Mesodermal cell (in vitro differentiated cells): ENCODE data around the gene TAF3.

Experiments used
- H3K27ac ChIP-seq: 2 replicates; pipeline ENCODE4 v1.7.0; 2013; ENCODE audit warnings: mild to moderate bottlenecking, low read depth, low read length, moderate library complexity; ENCODE audit not compliant: severe bottlenecking
- H3K36me3 ChIP-seq: 2 replicates; pipeline ENCODE4 v1.7.1; 2013; ENCODE audit warnings: mild to moderate bottlenecking, low read length, moderate library complexity; ENCODE audit not compliant: control insufficient read depth, insufficient read depth
- H3K4me1 ChIP-seq: one replicate; pipeline ENCODE4 v1.7.1; 2013; ENCODE audit warnings: mild to moderate bottlenecking, low read length; ENCODE audit not compliant: insufficient read depth, control insufficient read depth, poor library complexity, severe bottlenecking
- H3K4me3 ChIP-seq: 2 replicates; pipeline ENCODE4 v1.7.0; 2013; ENCODE audit warnings: low read length, control low read depth, mild to moderate bottlenecking; ENCODE audit not compliant: insufficient read depth, poor library complexity, severe bottlenecking; ENCODE audit errors: extremely low read depth
- H3K9me3 ChIP-seq: 2 replicates; pipeline ENCODE4 v1.7.1; 2013; ENCODE audit warnings: mild to moderate bottlenecking, low read length, moderate library complexity; ENCODE audit not compliant: control insufficient read depth
- WGBS, 2 experiments: methylation state at CpG; one replicate each; pipeline ENCODE4 v1.1.5; 2013; ENCODE audit warnings: missing lambda C conversion rate in 2 of 2; ENCODE audit not compliant: insufficient coverage in 2 of 2; 5-methylcytosine and 5-hydroxymethylcytosine counted together

The TAF3 gene

GRCh38 chr10:8060010-8060703 lies 241.9 kb downstream of the TAF3 start:
- Histone ChIP-seq H3K4me3 (peak overlapping the region; percentile 12), H3K36me3 (peaks cover 69% of the 10 kb centered on the region), H3K9me3 (no peaks in the 10 kb centered on the region), H3K4me1 (peaks cover 62% of the 10 kb centered on the region), H3K27ac (peak overlapping the region; percentile 54)
- WGBS, 2 experiments: 24 to 38% methylated on average over 7 to 9 of the region's 15 CpGs

GRCh38 chr10:8060704-8061121 lies 242.4 kb downstream of the TAF3 start:
- peak overlapping the region; percentile 12 for H3K4me3 ChIP-seq

DNA sequence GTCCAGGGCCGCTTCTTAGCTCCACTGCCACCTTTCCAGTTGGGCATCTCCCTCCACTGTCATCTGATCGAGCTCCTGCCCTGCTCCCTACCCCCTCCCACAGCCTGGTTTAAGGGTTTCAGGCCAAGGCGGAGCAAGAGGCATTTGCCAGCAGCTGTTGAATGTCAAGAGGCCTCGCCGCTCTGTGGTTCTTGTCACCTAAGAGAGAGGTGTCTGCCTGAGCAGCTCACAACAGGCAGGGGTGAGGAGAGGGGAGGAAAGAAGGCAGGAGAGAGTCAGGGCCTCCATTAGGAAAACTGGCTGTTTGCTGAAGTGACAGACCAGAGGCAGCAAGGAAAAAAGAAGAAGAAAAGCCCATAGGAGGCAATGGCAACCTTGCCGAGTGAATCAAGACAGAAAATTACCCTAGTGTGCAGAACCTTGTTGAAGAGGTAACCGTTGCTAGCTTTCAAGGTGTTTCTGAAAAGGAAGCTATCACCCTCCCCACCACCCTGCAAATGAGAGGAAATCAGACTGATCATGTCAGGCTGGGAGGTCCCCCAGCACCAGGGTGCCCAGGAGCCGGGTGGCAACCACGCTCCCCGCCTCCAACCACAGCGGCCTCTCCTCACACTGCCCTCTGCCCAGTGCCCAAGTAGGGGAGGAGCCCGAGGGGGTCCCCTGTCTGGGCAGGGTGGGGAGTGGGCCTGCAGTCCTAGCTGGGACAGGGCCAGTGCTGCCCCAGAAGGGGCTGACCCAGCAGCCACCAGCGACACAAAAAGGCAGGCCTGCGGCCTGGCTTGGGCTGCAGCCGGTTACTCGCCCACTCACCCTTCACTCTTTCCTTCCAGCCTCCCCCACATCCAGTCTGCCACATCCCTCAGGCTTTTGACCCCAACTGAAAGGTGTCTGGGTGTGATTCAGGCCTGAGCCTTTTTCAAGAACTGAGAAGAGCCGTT lies 243.2 kb downstream of the TAF3 start:
- Histone ChIP-seq H3K9me3 (no peaks in the 10 kb centered on the region), H3K4me1 (peaks cover 75% of the 10 kb centered on the region), H3K27ac (peak overlapping the region; percentile 54), H3K4me3 (peak overlapping the region; percentile 12), H3K36me3 (peaks cover 71% of the 10 kb centered on the region)
- WGBS, 2 experiments: 38 to 52% methylated on average over 10 to 14 of the region's 17 CpGs

More at GRCh38 chr10:8060704-8061121, 242.4 kb downstream of the TAF3 start:
- Histone ChIP-seq H3K36me3 (peaks cover 71% of the 10 kb centered on the region), H3K9me3 (no peaks in the 10 kb centered on the region), H3K27ac (no peak overlapping the region), H3K4me1 (peaks cover 68% of the 10 kb centered on the region)
- no CpG with 5 or more reads among the region's 10 CpGs for WGBS, 2 experiments

DNA sequence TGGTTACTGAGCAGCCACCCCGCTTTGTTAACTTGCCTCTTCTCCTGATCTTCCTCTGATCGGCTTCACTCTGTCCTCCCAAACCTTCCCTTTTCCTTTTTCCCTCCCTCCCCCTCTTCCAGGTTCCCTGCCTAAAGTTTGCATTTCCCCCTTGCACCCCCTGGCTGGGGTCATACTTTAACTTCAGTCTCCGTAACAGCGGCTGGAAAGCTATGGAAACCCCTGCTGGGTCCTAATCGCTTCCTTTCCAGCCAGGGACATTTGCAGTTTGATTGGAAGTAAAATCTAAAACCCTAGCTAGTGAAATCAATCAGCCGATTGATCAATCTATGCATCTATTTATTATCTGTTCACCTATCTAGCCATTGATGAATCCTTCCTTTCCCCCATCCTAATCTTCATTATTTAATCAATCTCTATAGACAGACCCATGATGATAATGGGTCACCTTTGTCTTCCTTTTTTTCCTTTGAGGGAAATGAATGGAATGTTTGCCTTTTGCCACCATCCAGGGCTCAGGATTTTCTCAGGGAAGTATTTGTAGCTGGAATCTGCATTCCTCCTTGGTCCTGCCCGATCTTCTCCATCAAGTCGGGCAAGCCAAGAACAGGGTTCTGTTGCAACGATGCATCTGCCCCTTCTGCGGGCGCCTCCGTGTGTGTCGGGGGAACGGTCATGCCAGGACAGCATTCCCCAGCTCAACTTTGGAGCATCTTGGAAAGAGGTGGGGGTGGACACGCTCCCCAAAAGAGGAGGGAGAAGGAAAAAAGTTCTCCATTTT lies 245.0 kb downstream of the TAF3 start:
- Histone ChIP-seq H3K36me3 (peaks cover 82% of the 10 kb centered on the region), H3K4me3 (no peak overlapping the region), H3K4me1 (peaks cover 70% of the 10 kb centered on the region), H3K9me3 (no peaks in the 10 kb centered on the region), H3K27ac (peak overlapping the region; percentile 64)
- 21 to 28% methylated on average over 7 to 14 of the region's 15 CpGs for WGBS, 2 experiments

GRCh38 chr10:8063935-8064334 lies 245.6 kb downstream of the TAF3 start:
- WGBS, 2 experiments: 54 to 60% methylated on average over 12 of the region's 13 CpGs
- Histone ChIP-seq H3K4me3 (no peak overlapping the region), H3K4me1 (peaks cover 69% of the 10 kb centered on the region), H3K9me3 (no peaks in the 10 kb centered on the region), H3K27ac (peak overlapping the region; percentile 58), H3K36me3 (peaks cover 82% of the 10 kb centered on the region)

DNA sequence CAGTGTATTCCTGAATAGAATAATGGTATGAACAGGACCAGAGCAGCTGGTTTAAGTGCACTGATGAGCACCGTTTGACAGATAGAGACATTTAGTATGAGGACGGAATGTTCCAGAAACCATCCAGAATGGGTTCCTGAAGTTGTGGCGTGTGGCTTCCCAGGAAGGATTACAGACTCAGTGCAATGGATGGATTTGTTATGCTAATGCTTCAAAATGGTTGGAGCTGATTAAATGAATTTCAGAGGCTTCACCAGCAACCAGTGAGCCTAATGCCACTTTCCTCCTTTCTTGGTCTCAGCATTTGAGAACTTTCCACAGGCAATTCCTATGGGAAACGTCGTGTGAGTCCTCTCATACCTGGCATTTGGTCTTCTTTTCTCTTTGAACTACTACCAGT lies 246.1 kb downstream of the TAF3 start:
- H3K4me3 ChIP-seq: no peak overlapping the region
- H3K27ac ChIP-seq: no peak overlapping the region
- 19 to 26% methylated on average over 4 to 5 of the region's 5 CpGs for WGBS, 2 experiments
- H3K4me1 ChIP-seq: peaks cover 74% of the 10 kb centered on the region
- H3K9me3 ChIP-seq: no peaks in the 10 kb centered on the region
- peaks cover 83% of the 10 kb centered on the region for H3K36me3 ChIP-seq

DNA sequence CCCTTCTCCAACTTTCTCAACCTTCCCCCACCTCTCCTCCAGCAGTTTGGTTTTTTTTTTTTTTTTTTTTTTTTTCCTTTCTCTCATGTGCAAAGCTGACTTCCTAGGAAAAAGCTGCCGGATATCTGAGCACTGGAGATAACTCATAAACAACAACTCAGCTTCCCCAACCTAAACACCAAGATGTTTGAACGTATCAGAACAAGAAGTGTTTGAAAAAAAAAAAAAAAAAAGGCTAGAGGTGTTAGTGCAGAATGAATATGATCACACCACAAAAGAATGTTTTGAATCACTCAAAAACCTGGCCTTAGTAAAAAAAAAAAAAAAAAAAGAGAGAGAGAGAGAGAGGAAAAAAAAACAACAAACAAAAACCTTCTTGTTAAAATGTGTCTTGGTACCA lies 247.3 kb downstream of the TAF3 start:
- H3K27ac ChIP-seq: peak overlapping the region; percentile 45
- H3K4me3 ChIP-seq: no peak overlapping the region
- H3K9me3 ChIP-seq: no peaks in the 10 kb centered on the region
- WGBS, 2 experiments: no CpG with 5 or more reads among the region's 2 CpGs
- H3K36me3 ChIP-seq: peaks cover 91% of the 10 kb centered on the region
- peaks cover 72% of the 10 kb centered on the region for H3K4me1 ChIP-seq

- H3K9me3 ChIP-seq: no peaks in the 10 kb centered on the region
- peak overlapping the region; percentile 18 for H3K27ac ChIP-seq
- H3K4me3 ChIP-seq: no peak overlapping the region
- peaks cover 67% of the 10 kb centered on the region for H3K4me1 ChIP-seq
- peaks cover 91% of the 10 kb centered on the region for H3K36me3 ChIP-seq
- WGBS, 2 experiments: no CpG with 5 or more reads among the region's 1 CpG
Measured at GRCh38 chr10:8066124-8066523, 247.8 kb downstream of the TAF3 start.
